ENCODE measurements around the gene PTH2.

DNA sequence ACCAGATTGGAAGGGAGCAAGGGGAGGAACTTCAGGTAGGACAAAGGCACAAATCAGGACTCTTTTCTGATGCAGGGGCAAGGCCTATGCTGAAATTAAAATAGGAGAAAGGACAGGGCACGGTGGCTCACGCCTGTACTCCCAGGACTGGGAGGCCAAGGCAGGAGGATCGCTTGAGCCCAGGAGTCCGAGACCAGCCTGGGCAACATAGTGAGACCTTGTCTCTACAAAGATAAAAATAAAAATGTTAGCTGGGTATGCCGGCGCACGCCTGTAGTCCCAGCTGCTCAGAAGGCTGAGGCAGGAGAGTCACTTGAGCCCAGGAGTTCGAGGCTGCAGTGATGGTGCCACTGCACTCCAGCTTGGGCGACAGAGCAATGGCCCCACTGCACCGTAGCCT is 12.4 kb upstream of the PTH2 start:
- TF ChIP-seq, protein P1, sequence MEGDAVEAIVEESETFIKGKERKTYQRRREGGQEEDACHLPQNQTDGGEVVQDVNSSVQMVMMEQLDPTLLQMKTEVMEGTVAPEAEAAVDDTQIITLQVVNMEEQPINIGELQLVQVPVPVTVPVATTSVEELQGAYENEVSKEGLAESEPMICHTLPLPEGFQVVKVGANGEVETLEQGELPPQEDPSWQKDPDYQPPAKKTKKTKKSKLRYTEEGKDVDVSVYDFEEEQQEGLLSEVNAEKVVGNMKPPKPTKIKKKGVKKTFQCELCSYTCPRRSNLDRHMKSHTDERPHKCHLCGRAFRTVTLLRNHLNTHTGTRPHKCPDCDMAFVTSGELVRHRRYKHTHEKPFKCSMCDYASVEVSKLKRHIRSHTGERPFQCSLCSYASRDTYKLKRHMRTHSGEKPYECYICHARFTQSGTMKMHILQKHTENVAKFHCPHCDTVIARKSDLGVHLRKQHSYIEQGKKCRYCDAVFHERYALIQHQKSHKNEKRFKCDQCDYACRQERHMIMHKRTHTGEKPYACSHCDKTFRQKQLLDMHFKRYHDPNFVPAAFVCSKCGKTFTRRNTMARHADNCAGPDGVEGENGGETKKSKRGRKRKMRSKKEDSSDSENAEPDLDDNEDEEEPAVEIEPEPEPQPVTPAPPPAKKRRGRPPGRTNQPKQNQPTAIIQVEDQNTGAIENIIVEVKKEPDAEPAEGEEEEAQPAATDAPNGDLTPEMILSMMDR (IDR thresholded peaks at IDR 0.05; ENCODE audit: poor library complexity, severe bottlenecking): no peak
- TF ChIP-seq EP300 (conservative IDR thresholded peaks at IDR 0.05; ENCODE audit: poor library complexity, severe bottlenecking): no peak
- TF ChIP-seq TAF1 (IDR thresholded peaks at IDR 0.05; ENCODE audit: low read depth): no peak
- TF ChIP-seq MXI1 (conservative IDR thresholded peaks at IDR 0.05; ENCODE audit: poor library complexity, severe bottlenecking): no peak
- no peak for TF ChIP-seq EZH2 (IDR thresholded peaks at IDR 0.05; ENCODE audit: borderline replicate concordance, insufficient read depth, low read length, poor library complexity, severe bottlenecking)

Measured in neural cell (in vitro differentiated cells).